Left renal pelvis (tissue), 4 donors: Measurements from ENCODE around the gene SPOP. TPM values are rescaled to one million over a fixed set of nuclear protein-coding genes. Genes with fewer than 3 reads are reported as not detected.
A peak's percentile ranks its signal among the peaks of the same experiment; 100 is the strongest.
"Not testable (repeated sequence)": the region's sequence is repeated elsewhere in the genome, so short reads cannot be mapped to it uniquely, and the experiment has no call there.

ENCODE experiments used
- DNase-seq, 4 donors: peaks; one replicate each; pipeline ENCODE4 v3.0.0-alpha.2; 2013; ENCODE audit warnings: low read depth in 4 of 4, low spot score in 3 of 4
- polyA plus RNA-seq, 4 donors: library from polyadenylated mRNA; unstranded; fragments of 120-200 nt; gene quantifications; one replicate each; pipeline ENCODE4 v1.2.1, GENCODE V29; 2013; ENCODE audit not compliant: insufficient read length in 4 of 4

SPOP gene
- polyA plus RNA-seq, 4 donors: 66.1 to 69.3 (median 66.5) TPM

- no peak for DNase-seq
Measured at GRCh38 chr17:49659661-49660382, 18.1 kb downstream of the SPOP start.

- DNase-seq: no peak
Measured at GRCh38 chr17:49656247-49656646, 21.6 kb downstream of the SPOP start.

- DNase-seq: no peak
Measured at GRCh38 chr17:49647256-49647585, 30.7 kb downstream of the SPOP start.

- DNase-seq: no peak
Measured at GRCh38 chr17:49646391-49647255, 31.3 kb downstream of the SPOP start.

GRCh38 chr17:49646056-49646390, 31.9 kb downstream of the SPOP start:
- DNase-seq: not testable (repeated sequence)

- no peak for DNase-seq
Measured at GRCh38 chr17:49645654-49646053, 32.2 kb downstream of the SPOP start.

GRCh38 chr17:49640556-49640955, 37.3 kb downstream of the SPOP start:
- no peak for DNase-seq

- no peak for DNase-seq
Measured at GRCh38 chr17:49638818-49639217, 39.1 kb downstream of the SPOP start.

GRCh38 chr17:49637739-49638138, 40.2 kb downstream of the SPOP start:
- no peak for DNase-seq

GRCh38 chr17:49637050-49637449, 40.8 kb downstream of the SPOP start:
- DNase-seq: no peak

- no peak for DNase-seq
Measured at GRCh38 chr17:49635121-49635520, 42.8 kb downstream of the SPOP start.

- DNase-seq: peak in 2 of 4 donors; percentile 5 to 10
Measured at GRCh38 chr17:49634485-49634860, 43.4 kb downstream of the SPOP start.

- DNase-seq: no peak
Measured at GRCh38 chr17:49633762-49634484, 44.0 kb downstream of the SPOP start.

GRCh38 chr17:49633250-49633649, 44.6 kb downstream of the SPOP start:
- DNase-seq: no peak

- no peak for DNase-seq
Measured at GRCh38 chr17:49632201-49632600, 45.7 kb downstream of the SPOP start.

GRCh38 chr17:49631496-49631895, 46.4 kb downstream of the SPOP start:
- DNase-seq: no peak

- no peak for DNase-seq
Measured at GRCh38 chr17:49630113-49630900, 47.6 kb downstream of the SPOP start.

GRCh38 chr17:49629447-49629846, 48.5 kb downstream of the SPOP start:
- DNase-seq: no peak

GRCh38 chr17:49624896-49625295, 53.0 kb downstream of the SPOP start:
- no peak for DNase-seq

GRCh38 chr17:49621946-49622529, 55.9 kb downstream of the SPOP start:
- no peak for DNase-seq
